AG08396 (cell line): ENCODE results near the gene KCNJ9.

ENCODE experiments used
- DNase-seq: peaks from one replicate; pipeline ENCODE4 v3.0.0; 2012; ENCODE audit warnings: low spot score, mixed read lengths

Gene KCNJ9

DNA sequence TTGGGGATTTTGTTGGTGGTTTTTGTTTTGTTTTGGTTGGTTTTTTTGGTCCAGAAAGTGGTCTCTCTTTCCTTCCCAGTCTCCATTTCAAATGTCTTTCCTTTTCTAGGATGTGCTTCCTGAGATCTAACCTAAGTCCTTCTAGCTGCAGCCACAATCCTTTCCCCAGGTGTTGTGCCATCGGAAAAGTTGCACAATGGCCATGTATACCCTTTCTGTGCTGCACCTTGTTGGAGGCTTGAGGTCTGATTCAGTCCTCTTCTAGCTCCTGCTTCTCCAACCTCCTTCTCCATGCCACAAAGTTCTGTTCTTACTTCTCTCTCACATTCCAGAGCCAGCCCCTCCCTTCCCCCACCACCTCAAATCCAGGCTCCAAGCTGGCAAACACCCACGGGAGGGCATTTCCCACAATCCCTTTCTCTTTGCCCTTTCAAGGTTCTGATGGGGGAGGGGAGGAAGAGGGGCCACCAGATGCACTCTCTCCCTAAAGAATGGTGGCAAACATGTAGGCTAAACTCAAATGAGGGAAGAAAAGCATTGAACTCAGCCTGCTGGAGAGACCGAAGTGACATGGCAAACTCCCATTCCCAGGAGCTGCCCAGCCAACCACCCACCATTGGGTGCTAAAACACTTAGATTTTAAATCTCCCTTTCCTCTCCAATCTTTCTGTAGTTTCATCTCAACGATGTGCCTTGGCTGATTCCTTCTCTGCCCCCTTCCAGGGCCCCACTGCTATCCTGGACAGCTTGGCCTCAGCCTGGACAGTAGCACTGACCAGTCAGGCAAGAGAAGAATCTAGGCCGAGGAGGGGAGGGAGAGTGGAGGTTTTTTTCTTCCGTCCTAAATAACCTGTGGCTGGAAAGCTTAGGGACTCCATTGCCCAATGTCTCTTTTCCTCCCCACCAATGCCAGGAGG is 14.3 kb upstream of the KCNJ9 start:
- no peak for DNase-seq

DNA sequence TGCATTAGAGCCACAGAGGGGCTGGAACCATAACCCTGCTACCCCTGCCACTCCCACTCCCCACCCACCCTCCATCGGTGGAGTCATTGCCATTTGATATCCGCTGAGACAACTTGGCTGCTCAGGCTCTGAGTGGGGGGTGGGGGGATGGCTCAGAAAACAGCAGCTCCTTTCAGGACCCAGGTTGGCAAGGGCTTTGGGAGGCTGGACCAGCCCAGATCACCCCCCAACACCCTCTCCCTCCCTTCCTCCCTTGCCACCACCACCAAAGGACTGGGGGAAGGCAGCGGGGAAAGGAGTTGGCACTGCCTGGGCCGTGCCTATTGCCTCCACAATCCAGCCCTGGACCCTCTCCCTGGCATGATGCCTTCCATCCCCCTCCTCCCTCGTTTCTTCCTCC is 13.1 kb upstream of the KCNJ9 start:
- DNase-seq = no peak

DNA sequence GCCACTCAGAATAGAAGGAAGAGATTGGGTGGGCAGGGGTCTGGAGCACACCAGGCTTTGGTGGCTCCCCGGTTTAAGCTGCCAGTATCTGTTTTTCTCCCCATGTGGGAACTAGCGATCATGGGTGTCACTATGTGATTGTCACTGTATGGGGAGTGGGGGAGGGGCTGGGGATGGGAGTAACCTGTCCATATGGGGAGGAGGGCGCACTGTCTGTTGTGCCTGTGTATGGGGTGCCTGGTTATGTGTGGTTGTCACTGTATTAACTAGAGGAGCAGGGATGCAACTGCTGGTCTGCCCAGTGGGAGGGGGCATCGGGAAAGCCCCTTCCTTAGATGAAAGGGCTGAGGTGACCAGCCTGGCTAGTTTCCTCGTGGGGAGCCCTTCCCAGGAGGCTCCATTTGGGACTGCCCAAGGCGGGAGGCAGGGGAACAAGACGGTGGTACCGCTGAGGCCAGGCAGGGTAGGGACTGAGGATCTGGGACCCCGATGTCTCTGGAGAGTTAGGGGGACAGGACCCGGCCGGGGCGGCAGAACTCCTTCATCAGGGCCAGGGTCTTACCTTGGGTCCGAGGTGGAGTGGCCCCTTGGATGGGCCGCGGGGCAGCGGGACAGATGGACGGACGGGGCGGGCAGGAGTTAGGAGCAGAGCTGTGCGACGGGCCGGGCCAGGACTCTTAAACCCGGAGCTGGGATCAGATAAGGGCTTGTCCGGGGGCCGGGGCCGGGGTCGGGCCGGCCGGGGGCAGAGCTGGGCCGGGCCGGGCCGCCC is 11.7 kb upstream of the KCNJ9 start, which contains the start of gene KCNJ10:
Gene KCNJ10, minus strand, starts transcription at position 701 of the 772 bp plus-strand sequence. CDS start 27,628 bp downstream, outside the sequence.
- no peak for DNase-seq

DNA sequence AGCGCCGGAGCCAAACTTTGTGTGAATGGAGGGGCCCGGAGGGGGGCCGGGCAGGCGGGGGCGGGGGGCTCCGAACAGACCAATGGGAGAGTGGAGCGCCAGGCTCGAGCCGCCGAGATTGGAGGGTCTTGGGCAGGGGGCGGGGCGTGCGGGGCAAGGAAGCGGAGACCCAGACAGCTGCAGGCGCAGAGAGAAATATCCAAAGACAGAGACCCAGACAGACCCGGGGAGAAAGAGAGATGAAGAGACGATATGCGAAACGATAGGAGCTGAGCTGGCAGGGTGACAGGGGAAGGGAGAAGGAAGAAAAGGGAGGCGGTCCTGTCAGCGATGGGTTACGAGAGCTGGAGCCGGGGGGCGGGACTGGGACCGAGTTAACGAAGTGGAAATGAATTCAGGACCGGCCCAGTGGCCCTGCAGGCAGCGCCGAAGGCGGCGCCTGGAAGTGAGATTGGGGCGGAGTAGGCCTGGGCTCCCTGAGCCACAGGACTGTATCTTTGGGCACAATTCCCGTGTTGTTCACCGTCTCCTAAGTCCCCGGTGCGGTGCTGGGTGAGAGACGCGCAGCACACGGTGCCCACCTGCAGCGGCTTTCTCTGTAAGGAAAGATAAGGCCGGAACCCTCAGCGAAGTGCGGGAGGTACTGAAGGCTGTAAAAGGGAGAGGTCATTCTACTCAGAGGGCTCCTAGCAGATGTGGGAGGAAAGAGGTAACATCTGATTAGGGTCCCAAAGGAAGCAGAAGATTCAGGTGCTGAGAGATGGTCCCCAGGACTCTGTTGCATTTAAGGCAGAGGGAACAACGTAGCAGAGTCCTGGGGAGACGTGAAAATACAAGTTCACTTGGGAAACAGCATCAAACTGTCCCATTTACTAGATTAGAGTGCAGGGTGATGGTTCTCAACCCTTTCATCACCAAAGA is 10.8 kb upstream of the KCNJ9 start:
- DNase-seq = peak; percentile 75

DNA sequence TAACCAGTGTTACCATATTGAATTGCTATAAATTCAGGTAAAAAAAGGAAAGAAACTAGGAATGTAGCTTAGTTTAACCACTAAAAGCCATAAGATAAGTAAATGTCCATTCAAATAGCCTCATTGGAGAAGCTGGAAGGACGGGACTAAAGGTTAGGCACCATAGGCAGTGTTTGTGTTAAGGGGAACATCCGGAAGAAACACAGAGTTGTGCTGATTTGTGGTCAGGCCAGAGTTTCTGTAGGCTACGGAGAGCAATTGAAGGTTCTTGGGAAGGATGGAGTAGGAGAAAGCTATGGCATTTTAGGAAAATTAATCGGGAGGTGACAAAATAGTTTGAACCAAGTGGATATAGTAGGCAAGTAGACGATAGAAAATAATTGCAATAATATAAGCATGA is 10.0 kb upstream of the KCNJ9 start:
- DNase-seq = no peak

DNA sequence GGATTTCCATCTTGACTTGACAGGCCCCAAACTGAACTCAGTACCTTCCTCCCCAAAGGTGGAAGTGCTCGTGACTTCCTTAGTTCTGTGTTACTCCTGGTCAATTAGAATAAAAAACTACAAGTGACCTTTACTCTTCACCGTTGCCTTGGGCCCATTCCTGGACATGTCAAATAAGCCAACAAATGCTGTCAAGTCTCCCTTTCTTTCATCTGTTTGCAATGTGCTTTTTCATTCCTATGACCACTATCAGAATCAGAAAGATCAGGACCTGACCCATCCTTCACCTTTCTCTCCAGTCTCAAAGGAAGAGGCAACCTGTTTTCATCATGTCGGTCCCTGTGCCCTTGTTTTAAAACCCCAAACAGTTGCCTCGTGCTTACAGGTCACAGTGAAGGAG is 6.5 kb upstream of the KCNJ9 start:
- no peak for DNase-seq

DNA sequence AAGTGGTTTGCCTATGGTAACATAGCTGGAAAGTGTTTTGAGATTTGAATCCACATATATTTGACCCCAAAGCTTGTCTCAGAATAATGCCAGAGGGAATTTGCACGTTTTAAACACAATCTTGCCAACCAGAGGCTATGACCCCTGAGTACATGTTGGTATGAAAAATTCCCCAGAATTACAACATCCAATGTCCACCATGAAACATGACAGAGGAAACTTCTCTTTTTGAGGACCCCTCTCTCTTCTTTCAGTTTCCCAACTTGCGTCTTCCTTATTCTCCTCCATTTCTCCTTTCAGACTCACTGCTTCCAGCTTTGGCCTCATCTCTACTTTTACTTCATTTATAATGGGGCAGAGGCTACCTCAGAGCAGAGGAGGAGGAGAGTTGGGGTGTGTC is 5.5 kb upstream of the KCNJ9 start:
- DNase-seq = no peak

DNA sequence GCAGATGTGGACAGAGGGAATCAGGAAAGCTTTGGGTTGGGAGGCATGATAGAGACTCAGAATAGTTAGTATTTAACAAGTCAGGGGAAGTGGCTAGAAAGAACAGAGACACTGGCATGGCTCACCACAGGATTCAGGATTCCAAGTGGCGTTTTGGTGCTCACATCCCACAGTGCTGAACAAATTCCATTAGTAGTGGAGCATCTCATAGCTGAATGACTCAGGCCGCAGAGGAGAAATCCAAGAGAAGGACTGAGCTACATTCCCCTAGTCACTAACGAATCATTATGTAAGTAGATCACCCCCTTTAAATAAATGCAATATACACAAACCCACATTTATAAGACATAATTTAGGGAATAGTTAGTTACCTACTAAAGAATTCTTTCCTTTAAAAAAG is 5.0 kb upstream of the KCNJ9 start:
- DNase-seq = no peak

DNA sequence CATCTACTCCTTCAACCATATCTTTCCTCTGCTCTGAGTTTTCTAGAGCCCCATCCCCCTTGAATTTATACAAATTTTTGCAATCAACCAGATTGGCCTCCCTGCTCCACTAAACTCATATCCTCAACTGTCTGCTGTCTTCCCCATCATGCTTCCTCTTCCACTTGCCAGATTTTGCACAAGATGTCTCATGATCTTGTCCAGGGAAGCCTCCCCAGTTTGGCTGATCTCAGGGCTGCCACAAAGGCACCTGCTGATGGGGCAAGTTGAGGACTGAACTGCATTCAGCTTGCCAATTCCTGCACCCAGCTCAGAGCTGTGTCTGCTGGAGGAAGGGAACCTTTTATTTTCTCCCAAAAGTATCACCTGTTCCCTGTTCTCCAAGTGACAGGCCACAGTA is 3.9 kb upstream of the KCNJ9 start:
- DNase-seq = no peak

DNA sequence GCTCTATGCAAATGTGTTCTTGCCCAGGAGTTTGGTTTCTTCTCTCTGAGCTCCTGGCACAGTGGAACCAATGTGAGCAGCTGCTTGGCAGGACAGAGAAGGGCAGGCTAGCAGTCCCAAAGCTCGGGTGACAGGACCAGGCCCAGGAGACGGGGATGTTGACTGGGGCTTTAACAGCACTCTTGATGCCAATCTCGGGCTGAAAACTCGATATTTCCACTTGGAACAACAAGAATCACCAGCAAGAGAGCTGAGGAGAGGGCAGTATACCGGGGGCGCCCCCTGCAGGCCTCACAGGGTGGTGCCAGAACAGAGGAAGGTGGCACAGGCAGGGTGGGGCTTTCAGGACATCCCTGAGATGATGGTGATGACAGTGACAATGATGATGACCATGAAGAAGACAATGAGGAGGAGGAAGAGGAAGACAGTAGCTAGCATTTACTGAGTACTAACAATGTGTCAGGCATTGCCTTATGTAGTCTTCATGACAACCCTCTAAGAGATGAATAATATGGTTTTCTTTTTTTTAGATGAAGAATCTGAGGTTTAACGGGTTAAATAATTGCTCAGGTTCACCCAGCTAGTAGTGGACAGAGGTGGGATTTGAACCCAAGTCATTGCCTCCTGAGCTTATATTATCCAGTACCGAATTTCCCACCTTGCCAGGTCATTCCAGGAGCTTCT is 2.7 kb upstream of the KCNJ9 start:
- DNase-seq = peak; percentile 70

DNA sequence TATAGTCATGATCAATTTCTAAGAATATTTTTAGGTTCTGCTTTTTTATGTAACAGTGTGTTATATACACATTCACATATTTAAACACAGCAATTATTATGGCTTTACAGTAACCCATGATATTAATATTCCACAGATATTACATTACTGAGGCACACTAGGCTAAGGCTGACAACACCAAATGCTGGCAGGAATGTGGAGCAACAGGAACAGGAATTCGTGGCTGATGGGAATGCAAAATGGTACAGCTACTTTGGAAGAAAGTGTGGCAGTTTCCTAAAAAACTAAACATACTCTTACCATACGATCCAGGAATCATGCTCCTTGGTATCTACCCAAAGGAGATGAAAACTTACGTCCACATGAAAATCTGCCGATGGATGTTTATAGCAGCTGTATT is 1.9 kb upstream of the KCNJ9 start:
- no peak for DNase-seq

DNA sequence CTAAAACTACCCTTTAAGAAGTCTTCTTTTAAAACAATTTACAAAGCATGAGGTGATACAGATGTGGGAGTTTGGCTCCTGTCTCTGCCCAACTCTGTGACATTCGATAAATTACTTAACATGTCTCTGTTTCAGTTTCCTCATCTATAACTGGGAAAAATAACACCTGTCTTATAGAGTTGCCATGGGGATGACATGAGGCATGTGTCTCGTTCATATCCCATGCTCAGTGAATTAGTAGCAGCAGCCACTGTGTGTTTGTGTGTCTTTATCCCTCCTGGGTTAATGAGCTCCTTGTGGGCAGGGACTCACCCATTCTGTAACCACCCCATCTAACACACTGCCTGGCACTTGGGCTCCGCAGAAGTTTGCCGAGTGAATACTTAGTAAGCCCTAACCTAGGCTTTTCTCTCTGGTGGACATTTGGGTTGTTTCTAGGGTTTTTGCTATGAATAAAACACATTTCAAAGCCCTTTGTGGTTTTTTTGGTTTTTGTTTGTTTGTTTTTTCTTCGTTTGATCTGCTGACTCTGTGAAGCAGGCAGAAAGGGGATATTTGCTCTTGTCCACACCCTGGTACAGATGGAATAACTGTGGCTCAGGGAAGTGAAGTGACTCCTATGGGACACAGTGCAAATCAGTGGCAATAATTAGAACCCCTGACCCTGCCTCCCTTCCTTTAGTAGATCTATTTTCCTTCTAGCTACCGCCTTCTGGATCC is 797 bp upstream of the KCNJ9 start:
- no peak for DNase-seq

DNA sequence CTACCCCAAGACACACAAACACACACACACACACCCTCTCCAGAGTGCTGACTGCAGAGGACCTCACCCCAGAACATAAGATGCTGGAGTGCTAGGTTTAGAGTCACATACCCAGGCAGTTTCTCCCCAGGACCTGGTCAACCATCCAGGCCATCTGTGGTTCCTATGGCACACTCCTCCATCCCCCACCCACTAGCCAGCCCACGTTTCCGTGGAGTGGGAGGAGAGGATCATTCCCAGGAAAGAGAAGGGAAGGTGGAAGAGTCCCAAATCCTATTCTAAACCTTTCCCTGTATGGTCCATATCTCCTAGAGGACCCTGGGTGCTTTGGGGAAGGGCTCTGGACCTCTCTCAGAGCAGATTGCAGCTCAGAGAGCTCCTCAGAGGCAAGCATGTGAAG is 1.1 kb downstream of the KCNJ9 start:
- no peak for DNase-seq

DNA sequence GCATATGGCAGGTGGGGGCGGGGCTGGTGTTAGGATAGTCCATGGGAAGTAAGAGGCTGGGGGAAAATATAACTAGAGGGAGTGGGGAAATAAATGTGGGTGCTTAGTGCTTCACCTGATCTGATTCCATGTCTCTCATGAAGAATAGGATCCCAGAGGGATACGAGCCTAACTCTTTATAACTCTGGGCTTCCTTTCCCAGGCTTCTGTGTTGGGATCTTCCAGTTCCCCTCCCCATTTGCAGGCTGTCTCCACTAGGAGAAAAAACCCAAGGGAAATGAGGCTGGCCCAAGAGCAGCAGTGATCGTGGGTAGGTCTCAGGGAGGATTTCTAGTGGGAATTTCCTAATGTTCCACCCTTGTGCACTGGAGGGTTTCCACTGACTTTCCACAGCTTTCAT is 1.6 kb downstream of the KCNJ9 start:
- DNase-seq = no peak

DNA sequence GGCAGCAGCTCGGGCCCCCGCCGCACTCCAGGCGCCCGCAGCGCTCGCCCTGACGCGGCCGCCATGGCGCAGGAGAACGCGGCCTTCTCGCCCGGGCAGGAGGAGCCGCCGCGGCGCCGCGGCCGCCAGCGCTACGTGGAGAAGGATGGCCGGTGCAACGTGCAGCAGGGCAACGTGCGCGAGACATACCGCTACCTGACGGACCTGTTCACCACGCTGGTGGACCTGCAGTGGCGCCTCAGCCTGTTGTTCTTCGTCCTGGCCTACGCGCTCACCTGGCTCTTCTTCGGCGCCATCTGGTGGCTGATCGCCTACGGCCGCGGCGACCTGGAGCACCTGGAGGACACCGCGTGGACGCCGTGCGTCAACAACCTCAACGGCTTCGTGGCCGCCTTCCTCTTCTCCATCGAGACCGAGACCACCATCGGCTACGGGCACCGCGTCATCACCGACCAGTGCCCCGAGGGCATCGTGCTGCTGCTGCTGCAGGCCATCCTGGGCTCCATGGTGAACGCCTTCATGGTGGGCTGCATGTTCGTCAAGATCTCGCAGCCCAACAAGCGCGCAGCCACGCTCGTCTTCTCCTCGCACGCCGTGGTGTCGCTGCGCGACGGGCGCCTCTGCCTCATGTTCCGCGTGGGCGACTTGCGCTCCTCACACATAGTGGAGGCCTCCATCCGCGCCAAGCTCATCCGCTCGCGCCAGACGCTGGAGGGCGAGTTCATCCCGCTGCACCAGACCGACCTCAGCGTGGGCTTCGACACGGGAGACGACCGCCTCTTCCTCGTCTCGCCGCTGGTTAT is 2.8 kb downstream of the KCNJ9 start:
- peak; percentile 38 for DNase-seq

DNA sequence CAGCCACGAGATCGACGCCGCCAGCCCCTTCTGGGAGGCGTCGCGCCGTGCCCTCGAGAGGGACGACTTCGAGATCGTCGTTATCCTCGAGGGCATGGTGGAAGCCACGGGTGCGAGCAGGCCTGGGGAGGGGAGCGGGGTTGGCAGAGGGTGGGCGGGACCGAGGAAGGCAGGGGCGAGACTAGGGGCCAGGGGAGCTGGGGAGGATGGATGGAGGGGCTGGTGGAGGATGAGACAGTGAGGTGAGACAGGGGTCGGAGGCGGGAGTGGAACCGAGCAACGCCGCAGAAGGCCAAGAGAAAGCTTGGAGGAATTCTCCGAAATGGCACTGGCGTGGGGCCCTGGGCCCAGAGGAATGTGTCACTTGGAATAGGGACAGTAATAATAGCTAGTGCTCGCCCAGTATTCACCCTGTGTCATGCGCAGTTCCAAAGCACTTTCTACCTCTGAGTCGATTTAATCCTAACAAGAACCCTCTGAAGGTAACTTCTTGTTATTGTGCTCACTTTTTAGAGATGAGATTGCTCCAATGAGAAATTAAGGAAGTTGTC is 3.5 kb downstream of the KCNJ9 start:
- no peak for DNase-seq

DNA sequence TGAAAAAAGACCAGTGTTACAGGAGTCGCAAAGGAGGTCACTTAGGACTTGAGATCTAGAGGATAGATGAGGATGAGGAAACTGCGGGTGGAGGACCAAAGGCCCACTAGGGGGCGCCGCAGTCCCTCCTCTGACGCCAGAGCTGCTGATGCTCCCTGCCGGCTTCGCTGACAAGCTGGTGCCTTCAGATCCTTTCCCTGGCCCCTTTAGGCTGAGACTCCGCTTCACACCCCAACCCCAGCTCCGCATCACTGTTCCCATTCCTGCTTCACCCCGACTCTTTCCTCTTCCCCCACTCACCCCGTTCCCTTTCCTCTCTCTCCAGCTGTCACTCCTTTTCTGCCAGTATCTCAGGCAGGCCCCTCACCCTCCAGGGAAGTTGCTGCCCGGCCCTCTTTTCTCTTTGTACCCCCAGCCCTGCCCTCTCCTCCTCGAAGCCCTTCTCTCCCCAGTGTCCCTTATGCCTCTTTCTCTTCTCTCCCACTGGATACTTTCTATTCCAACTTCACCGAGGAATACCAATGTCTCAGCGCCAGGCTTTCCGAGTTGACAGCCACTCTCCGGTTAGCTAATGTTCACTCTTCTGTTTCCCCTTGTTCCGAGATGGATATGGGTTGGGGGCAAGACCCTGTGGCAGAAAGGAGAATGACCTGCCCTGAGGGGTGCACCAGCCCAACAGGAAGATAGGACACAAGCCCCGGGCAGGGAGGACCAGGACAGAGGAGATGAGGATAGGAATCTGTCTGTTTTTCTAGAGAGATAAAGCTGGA is 4.5 kb downstream of the KCNJ9 start:
- DNase-seq = peak; percentile 92

DNA sequence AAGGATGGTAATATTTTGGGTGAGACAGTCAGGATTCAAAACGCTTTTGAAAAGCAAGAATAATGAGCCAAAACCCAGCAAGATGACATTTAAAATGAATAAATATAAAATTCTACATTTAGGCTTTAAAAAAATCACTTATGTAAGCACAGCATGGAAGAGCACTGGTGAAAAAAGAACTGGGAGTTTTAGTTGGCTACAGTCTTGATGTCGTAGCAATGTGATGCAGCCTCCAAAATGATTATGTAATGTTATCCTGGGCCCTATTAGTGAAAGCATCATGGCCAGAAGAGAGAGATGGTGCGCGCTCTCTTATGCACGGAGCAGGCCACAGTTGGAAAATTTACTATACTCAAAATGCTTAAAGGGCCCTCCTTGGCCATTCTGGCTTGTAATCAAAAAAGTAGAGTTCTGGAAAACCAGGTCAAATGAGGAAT is 5.1 kb downstream of the KCNJ9 start:
- DNase-seq = no peak

DNA sequence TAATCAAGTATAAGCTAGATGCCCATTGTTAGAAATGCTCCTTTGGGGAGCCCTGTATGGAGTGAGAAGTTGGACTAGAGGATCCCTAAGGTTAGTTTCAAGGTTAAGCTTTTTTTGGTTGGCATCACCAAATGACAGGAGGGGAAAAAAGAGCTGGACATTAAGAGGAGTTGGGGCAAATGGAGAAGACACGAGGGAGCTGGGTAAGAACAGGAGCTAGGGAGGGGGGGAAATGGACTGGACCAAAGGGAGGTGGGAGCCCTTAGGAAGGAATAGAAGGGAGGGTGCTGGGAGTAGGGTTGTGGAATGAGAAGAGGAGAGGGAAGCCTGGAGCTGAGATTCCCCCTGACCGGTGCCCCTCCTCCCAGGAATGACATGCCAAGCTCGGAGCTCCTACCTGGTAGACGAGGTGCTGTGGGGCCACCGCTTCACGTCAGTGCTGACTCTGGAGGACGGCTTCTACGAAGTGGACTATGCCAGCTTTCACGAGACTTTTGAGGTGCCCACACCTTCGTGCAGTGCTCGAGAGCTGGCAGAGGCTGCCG is 5.9 kb downstream of the KCNJ9 start:
- DNase-seq = no peak
